B cell (primary cell): ENCODE data around the gene PLAC9. TPM values are rescaled to one million over a fixed set of nuclear protein-coding genes. Genes with fewer than 3 reads are reported as not detected.

ENCODE experiments used
- ATAC-seq: fragments of 200-7000 bp; cut with Tn5 transposase; one replicate; pipeline ENCODE4 v1.10.0; 2021; ENCODE audit warnings: low read depth, mild to moderate bottlenecking, moderate number of reproducible peaks, moderate library complexity
- CTCF ChIA-PET: fragments of 350-600 bp; sonication (Branson Sonifier 250); formaldehyde crosslinking; loops from one replicate; lab custom pipeline; 2021; ENCODE audit warnings: antibody characterized with exemption, inconsistent platforms; lab: Charles Lee
- POLR2A ChIA-PET: fragments of 350-600 bp; sonication (Branson Sonifier 250); formaldehyde crosslinking; loops from one replicate; lab custom pipeline; 2021; ENCODE audit warnings: antibody characterized with exemption; lab: Charles Lee
- DNase-seq: peaks from one replicate; pipeline ENCODE4 v3.0.0; 2013
- H2AFZ ChIP-seq: 2 replicates; pipeline ENCODE4 v1.6.1; 2012; ENCODE audit warnings: mild to moderate bottlenecking, low read depth, low read length; ENCODE audit not compliant: insufficient read depth, poor library complexity, severe bottlenecking
- H3K27ac ChIP-seq, 2 donors: 1 replicate in 1 of 2; 2 replicates in 1 of 2; pipeline ENCODE4 v1.5.1; 2012 to 2013; ENCODE audit warnings: low read length in 2 of 2, mild to moderate bottlenecking in 2 of 2, moderate library complexity in 1 of 2
- H3K27me3 ChIP-seq, 4 experiments: fragments of 200-600 bp in 1 of 4; sonication (generic) in 1 of 4; replicated peaks in 1 of 4; 1 replicate in 2 of 4; 2 replicates in 2 of 4; pipeline versions ENCODE4 v1.6.1 to v1.7.0; 2013 to 2016; ENCODE audit warnings: low read length in 3 of 4, mild to moderate bottlenecking in 2 of 4, mixed read lengths in 1 of 4, moderate library complexity in 1 of 4; ENCODE audit not compliant: insufficient read depth in 4 of 4, control insufficient read depth in 3 of 4; ENCODE audit errors: control extremely low read depth in 1 of 4
- H3K36me3 ChIP-seq, 2 experiments: replicated peaks in 1 of 2; 1 replicate in 1 of 2; 2 replicates in 1 of 2; pipeline versions ENCODE4 v1.6.1 to v1.7.1; 2013; ENCODE audit warnings: low read length in 1 of 2; ENCODE audit not compliant: insufficient read depth in 2 of 2, control insufficient read depth in 1 of 2; ENCODE audit errors: control extremely low read depth in 1 of 2, extremely low read depth in 1 of 2
- H3K4me1 ChIP-seq, 2 donors: fragments of 200-600 bp in 1 of 2; sonication (generic) in 1 of 2; 1 replicate in 1 of 2; 2 replicates in 1 of 2; pipeline versions ENCODE4 v1.5.1 to v1.6.1; 2013 to 2017; ENCODE audit warnings: low read length in 2 of 2; ENCODE audit not compliant: control insufficient read depth in 2 of 2, insufficient read depth in 2 of 2
- H3K4me2 ChIP-seq: replicated peaks from 2 replicates; pipeline ENCODE3; 2012; ENCODE audit warnings: mild to moderate bottlenecking, low read depth, low read length; ENCODE audit not compliant: poor library complexity, severe bottlenecking
- H3K4me3 ChIP-seq, 5 experiments: fragments of 200-600 bp in 1 of 5; sonication (generic) in 1 of 5; 1 replicate in 3 of 5; 2 replicates in 2 of 5; pipeline versions ENCODE4 v1.5.1 to v1.7.0; 2011 to 2016; ENCODE audit warnings: low read length in 4 of 5, mild to moderate bottlenecking in 4 of 5, low read depth in 2 of 5, control low read depth in 1 of 5, moderate library complexity in 1 of 5; ENCODE audit not compliant: insufficient read depth in 1 of 5; ENCODE audit errors: control extremely low read depth in 1 of 5, extremely low read depth in 1 of 5
- H3K79me2 ChIP-seq: fragments of 200-600 bp; sonication (generic); one replicate; pipeline ENCODE4 v1.6.0; 2016; ENCODE audit warnings: low read length; ENCODE audit not compliant: control insufficient read depth, insufficient read depth
- H3K9ac ChIP-seq: fragments of 200-600 bp; sonication (generic); 2 replicates; pipeline ENCODE4 v1.6.1; 2017; ENCODE audit warnings: mild to moderate bottlenecking, low read length, moderate library complexity
- H3K9me3 ChIP-seq, 3 donors: one replicate each; pipeline versions ENCODE4 v1.6.1 to v1.7.1; 2013; ENCODE audit warnings: low read length in 2 of 3; ENCODE audit not compliant: control insufficient read depth in 2 of 3, insufficient read depth in 1 of 3; ENCODE audit errors: control extremely low read depth in 1 of 3
- H4K20me1 ChIP-seq: 2 replicates; pipeline ENCODE4 v1.6.0; 2012; ENCODE audit warnings: mild to moderate bottlenecking, low read length; ENCODE audit not compliant: insufficient read depth, control insufficient read depth, poor library complexity, severe bottlenecking
- H3K27ac Mint-ChIP-seq: one replicate; pipeline ENCODE4 v1.8.0; 2021; ENCODE audit warnings: mixed read lengths
- H3K27me3 Mint-ChIP-seq: one replicate; pipeline ENCODE4 v1.8.0; 2021; ENCODE audit warnings: mixed read lengths
- H3K4me1 Mint-ChIP-seq: one replicate; pipeline ENCODE4 v1.8.0; 2021; ENCODE audit warnings: mixed read lengths
- H3K4me3 Mint-ChIP-seq: one replicate; pipeline ENCODE4 v1.8.0; 2021; ENCODE audit warnings: mixed read lengths
- H3K9me3 Mint-ChIP-seq: one replicate; pipeline ENCODE4 v1.8.0; 2022; ENCODE audit warnings: mixed read lengths; ENCODE audit not compliant: insufficient read depth
- CTCF ChIP-seq: fragments of 200-600 bp; IDR thresholded peaks from one replicate; pipeline ENCODE4 v1.8.0; 2022; ENCODE audit warnings: antibody characterized with exemption, mild to moderate bottlenecking
- EZH2 ChIP-seq: IDR thresholded peaks from 2 replicates; pipeline ENCODE4 v1.6.1; 2012; ENCODE audit warnings: borderline replicate concordance, low read depth, mild to moderate bottlenecking, moderate library complexity, low read length; ENCODE audit not compliant: insufficient read depth, poor library complexity, severe bottlenecking
- WGBS: methylation state at CpG from one replicate; pipeline ENCODE4 v1.1.5; 2013; ENCODE audit warnings: missing lambda C conversion rate; ENCODE audit not compliant: insufficient coverage; 5-methylcytosine and 5-hydroxymethylcytosine counted together
- intact Hi-C: fragments of 100-400 bp; cut with micrococcal nuclease; formaldehyde crosslinking; loops from one replicate; pipeline ENCODE4 v1.10.0; 2022
- polyA plus RNA-seq: library from polyadenylated mRNA; depleted of rRNA; stranded (reverse); fragments of >200 nt; gene quantifications from 2 replicates; pipeline ENCODE4 v1.2.3, GENCODE V29; 2012
- total RNA-seq, 2 donors: library from RNA; stranded (reverse); fragments of 120-200 nt in 1 of 2; gene quantifications; 1 replicate in 1 of 2; 2 replicates in 1 of 2; pipeline versions ENCODE4 v1.2.3 to v1.2.4, GENCODE V29; 2013 to 2022

PLAC9 gene
- total and polyA plus RNA-seq, 2 donors (not counting 1 experiment from before 2014, with no cell fraction given) = not detected

DNA sequence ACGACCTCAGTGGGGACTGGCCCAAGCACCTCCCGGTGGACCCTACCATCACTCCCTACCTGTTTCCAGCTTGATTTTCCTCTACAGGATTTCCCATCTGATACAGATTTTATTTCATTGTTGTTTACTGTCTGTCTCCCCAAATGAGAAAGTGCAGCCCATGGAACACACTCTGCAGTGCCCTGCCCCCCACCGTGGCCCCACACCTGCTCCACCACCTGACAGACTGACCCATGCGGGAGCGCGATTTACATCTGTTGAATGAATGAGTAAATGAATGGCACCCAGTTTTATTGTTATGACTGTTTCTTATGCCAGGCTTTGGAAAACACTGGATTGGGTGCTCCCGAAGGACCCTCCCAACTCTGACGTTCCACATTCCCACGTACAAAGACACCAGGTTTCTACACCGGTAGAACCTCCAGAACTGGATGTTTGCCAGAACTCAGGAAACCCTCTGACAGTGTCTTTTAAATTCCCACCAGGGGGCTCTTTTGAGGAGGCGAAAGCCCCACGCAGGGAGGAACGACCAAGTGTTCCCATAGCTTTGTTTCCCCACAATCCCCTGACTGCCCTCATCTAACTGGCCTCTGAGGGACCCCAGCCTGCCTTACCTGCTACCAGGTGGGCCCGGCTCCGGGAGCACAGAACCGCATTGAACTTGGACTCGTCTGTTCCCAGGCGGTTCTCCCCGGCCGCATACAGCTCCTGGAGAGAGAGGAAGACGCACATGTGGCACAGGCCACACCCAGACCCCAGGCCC, 29.0 kb downstream of the PLAC9 start:
- ATAC-seq = no peak
- intact Hi-C loops = no loop called here
- Histone ChIP-seq H3K9ac (no peak overlapping the region), H4K20me1 (peaks cover 24% of the 10 kb centered on the region), H3K27ac (no peak overlapping the region), H3K4me1 (no peaks in the 10 kb centered on the region), H3K9me3 (no peaks in the 10 kb centered on the region), H2AFZ (no peak overlapping the region), H3K4me3 (no peak overlapping the region), H3K4me2 (no peak overlapping the region), H3K27me3 (no peaks in the 10 kb centered on the region), H3K36me3 (peaks cover 0 to 97% of the 10 kb centered on the region in 2 experiments), H3K79me2 (no peaks in the 10 kb centered on the region)
- H3K4me1 Mint-ChIP-seq = no peaks in the 10 kb centered on the region
- peak; percentile 21 for DNase-seq
- TF ChIP-seq CTCF (no peak), EZH2 (no peak)
- no peaks in the 10 kb centered on the region for H3K27me3 Mint-ChIP-seq
- ChIA-PET POLR2A (no interaction called here), CTCF (interaction anchor here (1.0 to 1.6 kb wide), 4 partner anchors 33 to 97 kb away, joined by 3 to 7 read pairs (median 4); no protein-coding TSS in a partner anchor)
- H3K9me3 Mint-ChIP-seq = no peaks in the 10 kb centered on the region
- H3K4me3 Mint-ChIP-seq = no peak overlapping the region
- 96% methylated on average over 16 of the region's 21 CpGs for WGBS
- H3K27ac Mint-ChIP-seq = no peak overlapping the region

DNA sequence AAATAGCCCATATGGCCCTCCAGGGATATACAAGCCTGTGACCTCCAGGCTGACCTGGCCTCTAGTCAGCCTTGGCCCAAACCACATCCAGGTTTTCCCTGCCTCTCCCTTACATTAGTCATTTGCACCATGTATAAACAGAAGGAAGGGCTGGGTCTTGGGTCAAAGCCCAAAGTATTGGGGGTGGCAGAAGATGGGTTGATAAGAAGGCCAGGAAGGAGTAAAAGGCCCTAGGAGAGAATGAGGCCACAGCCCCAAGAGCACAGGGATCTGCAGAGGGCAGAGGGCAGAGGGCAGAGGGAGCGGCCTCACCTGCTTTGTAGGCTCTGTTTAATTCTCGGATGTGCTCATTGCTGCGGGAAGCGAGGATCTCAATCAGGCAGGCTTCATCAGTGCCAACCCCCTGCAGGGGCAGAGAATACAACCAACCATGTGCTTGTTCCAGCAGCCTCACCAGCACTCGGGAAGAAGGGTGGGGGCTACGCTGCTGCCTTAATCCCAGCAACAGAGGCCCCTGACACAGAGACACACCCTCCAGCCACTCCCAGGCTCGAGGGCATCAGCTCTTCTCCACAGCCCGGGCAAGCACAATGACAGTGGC, 31.3 kb downstream of the PLAC9 start:
- Histone ChIP-seq H3K79me2 (peaks cover 3% of the 10 kb centered on the region), H3K4me1 (no peaks in the 10 kb centered on the region), H3K27me3 (no peaks in the 10 kb centered on the region), H2AFZ (no peak overlapping the region), H3K27ac (no peak overlapping the region), H3K36me3 (peaks cover 0 to 89% of the 10 kb centered on the region in 2 experiments), H4K20me1 (peaks cover 48% of the 10 kb centered on the region), H3K4me2 (no peak overlapping the region), H3K9ac (no peak overlapping the region), H3K9me3 (no peaks in the 10 kb centered on the region), H3K4me3 (no peak overlapping the region)
- H3K4me3 Mint-ChIP-seq = no peak overlapping the region
- ATAC-seq = no peak
- no peaks in the 10 kb centered on the region for H3K9me3 Mint-ChIP-seq
- intact Hi-C loops = no loop called here
- no peak for TF ChIP-seq CTCF
- no peak for TF ChIP-seq EZH2
- no peak overlapping the region for H3K27ac Mint-ChIP-seq
- H3K27me3 Mint-ChIP-seq = no peaks in the 10 kb centered on the region
- WGBS = 100% methylated on average over 6 of the region's 8 CpGs
- no peak for DNase-seq
- POLR2A ChIA-PET = interaction anchor here (0.6 kb wide), 1 partner anchor 19 kb away, joined by 3 read pairs; no protein-coding TSS in a partner anchor
- CTCF ChIA-PET = interaction anchor here (1.1 to 2.1 kb wide), 3 partner anchors 20 to 59 kb away, joined by 3 to 8 read pairs (median 3); no protein-coding TSS in a partner anchor
- no peaks in the 10 kb centered on the region for H3K4me1 Mint-ChIP-seq
